HG03095 (cell line): ENCODE results near the gene AHNAK2.
A peak's percentile ranks its signal among the peaks of the same experiment; 100 is the strongest.
"Not testable (repeated sequence)": the region's sequence is repeated elsewhere in the genome, so short reads cannot be mapped to it uniquely, and the experiment has no call there.

Experiments
- ATAC-seq: cut with Tn5 transposase; IDR thresholded peaks from one replicate; pipeline ENCODE4 v1.9.1; 2021; ENCODE audit warnings: moderate library complexity; ENCODE audit not compliant: unreplicated experiment

Gene AHNAK2

GRCh38 chr14:104928391-104929133 is 49.6 kb downstream of the AHNAK2 start:
- no peak for ATAC-seq

GRCh38 chr14:104927901-104928300 is 50.3 kb downstream of the AHNAK2 start:
- no peak for ATAC-seq

- no peak for ATAC-seq
These were observed 50.8 kb downstream of the AHNAK2 start for GRCh38 chr14:104927432-104927816.

GRCh38 chr14:104926619-104927431 is 51.3 kb downstream of the AHNAK2 start:
- ATAC-seq, result peak; percentile 84

- no peak for ATAC-seq
These were observed 52.1 kb downstream of the AHNAK2 start for GRCh38 chr14:104925855-104926609.

GRCh38 chr14:104925214-104925854 is 52.8 kb downstream of the AHNAK2 start:
- ATAC-seq, result no peak

GRCh38 chr14:104924421-104925213 is 53.6 kb downstream of the AHNAK2 start, which contains the start of gene PLD4:
PLD4 (plus strand) TSS chr14:104924879; CDS start chr14:104927141, 2,262 bp downstream.
- no peak for ATAC-seq

GRCh38 chr14:104923640-104924420 is 54.3 kb downstream of the AHNAK2 start:
- ATAC-seq, result no peak

GRCh38 chr14:104919993-104920315 is 58.2 kb downstream of the AHNAK2 start:
- no peak for ATAC-seq

- not testable (repeated sequence) for ATAC-seq
These were observed 58.8 kb downstream of the AHNAK2 start for GRCh38 chr14:104919152-104919992.

- no peak for ATAC-seq
These were observed 60.2 kb downstream of the AHNAK2 start for GRCh38 chr14:104917993-104918392.

- ATAC-seq, result no peak
These were observed 61.1 kb downstream of the AHNAK2 start for GRCh38 chr14:104917116-104917515.

- ATAC-seq, result no peak
These were observed 64.7 kb downstream of the AHNAK2 start for GRCh38 chr14:104913435-104913834.

- no peak for ATAC-seq
These were observed 66.1 kb downstream of the AHNAK2 start for GRCh38 chr14:104912053-104912452.

- ATAC-seq, result no peak
These were observed 69.9 kb downstream of the AHNAK2 start for GRCh38 chr14:104908303-104908702.

GRCh38 chr14:104905579-104905933 is 72.6 kb downstream of the AHNAK2 start:
- ATAC-seq, result not testable (repeated sequence)

GRCh38 chr14:104904650-104905578 is 73.3 kb downstream of the AHNAK2 start:
- ATAC-seq, result not testable (repeated sequence)
